Erythroblast (primary cell): Measurements from ENCODE around the gene TCF12.

Source experiments
- GATA1 ChIP-seq: IDR thresholded peaks from 2 replicates; pipeline ENCODE4 v1.6.1; 2011; ENCODE audit warnings: low read depth, mild to moderate bottlenecking, control low read depth, low read length, moderate library complexity
- POLR2A ChIP-seq: IDR thresholded peaks from 2 replicates; pipeline ENCODE4 v1.6.1; 2011; ENCODE audit warnings: mild to moderate bottlenecking, low read length

DNA sequence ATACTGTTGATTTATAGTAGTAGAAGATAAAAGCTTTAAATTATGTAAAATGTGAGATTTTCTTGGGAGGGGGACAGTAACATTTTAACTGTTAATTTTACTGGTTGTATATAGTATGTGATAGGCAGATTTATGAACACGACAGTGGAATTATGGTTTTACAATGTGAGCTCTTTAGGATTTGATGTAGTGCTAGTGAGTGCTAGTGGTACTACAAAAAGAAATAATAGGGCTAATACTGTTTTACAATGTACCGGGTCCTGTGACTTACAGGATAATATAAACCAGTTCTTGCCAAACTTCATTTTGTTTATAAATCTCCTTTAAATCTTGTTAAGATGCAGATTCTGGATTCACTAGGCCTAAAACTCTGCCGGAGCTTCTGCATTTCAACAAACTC, 165.7 kb downstream of the TCF12 start:
- TF ChIP-seq POLR2A, result no peak
- no peak for TF ChIP-seq GATA1
